H1 (cell line): ENCODE results near the gene SOCS4. TPM values are rescaled to one million over a fixed set of nuclear protein-coding genes. Genes with fewer than 3 reads are reported as not detected.
A peak's percentile ranks its signal among the peaks of the same experiment; 100 is the strongest.

Experiments used
- CTCF ChIA-PET: fragments of 300-600 bp; sonication (Branson Sonifier 250); formaldehyde crosslinking; loops from one replicate; lab custom pipeline; 2021; ENCODE audit not compliant: partially characterized antibody; lab: Charles Lee
- POLR2A ChIA-PET: fragments of 300-600 bp; sonication (Branson Sonifier 250); formaldehyde crosslinking; loops from one replicate; lab custom pipeline; 2021; ENCODE audit warnings: inconsistent platforms; ENCODE audit not compliant: partially characterized antibody; lab: Charles Lee
- DNase-seq, 2 experiments: peaks; one replicate each; pipeline versions ENCODE4 v3.0.0 to v3.0.0-alpha.2; 2010 to 2022; ENCODE audit warnings: low spot score in 2 of 2, low read depth in 1 of 2, mixed read lengths in 1 of 2
- FAIRE-seq: peaks from 2 replicates; lab custom pipeline; 2011; peaks lifted over from hg19 to GRCh38; lab: Jason Lieb, UNC
- H2AFZ ChIP-seq: 2 replicates; pipeline ENCODE4 v1.8.1; 2012; ENCODE audit warnings: low read length, inconsistent platforms
- H2AK5ac ChIP-seq: 2 replicates; pipeline ENCODE4 v1.6.1; 2013; ENCODE audit warnings: low read depth, low read length
- H2BK120ac ChIP-seq: replicated peaks from 2 replicates; pipeline ENCODE3; 2013; ENCODE audit warnings: low read depth, low read length, inconsistent platforms
- H2BK12ac ChIP-seq: 2 replicates; pipeline ENCODE4 v1.6.1; 2013; ENCODE audit warnings: low read depth, low read length
- H2BK15ac ChIP-seq: 2 replicates; pipeline ENCODE4 v1.6.1; 2013; ENCODE audit warnings: low read length
- H2BK20ac ChIP-seq: 2 replicates; pipeline ENCODE4 v1.6.1; 2013; ENCODE audit warnings: low read length
- H2BK5ac ChIP-seq: 2 replicates; pipeline ENCODE4 v1.6.1; 2013; ENCODE audit warnings: low read depth, low read length
- H3K14ac ChIP-seq: 2 replicates; pipeline ENCODE4 v1.6.1; 2013; ENCODE audit warnings: inconsistent platforms; ENCODE audit not compliant: insufficient read length
- H3K18ac ChIP-seq: 2 replicates; pipeline ENCODE4 v1.6.1; 2013; ENCODE audit warnings: low read length; ENCODE audit errors: extremely low read depth
- H3K23ac ChIP-seq: 2 replicates; pipeline ENCODE4 v1.6.1; 2013; ENCODE audit warnings: inconsistent platforms; ENCODE audit not compliant: insufficient read length
- H3K23me2 ChIP-seq: 2 replicates; pipeline ENCODE4 v1.6.1; 2013; ENCODE audit warnings: low read depth, low read length
- H3K27ac ChIP-seq: 2 replicates; pipeline ENCODE4 v1.6.1; 2011; ENCODE audit warnings: low read depth, low read length, inconsistent platforms
- H3K27me3 ChIP-seq, 4 experiments: replicated peaks in 1 of 4; 1 replicate in 1 of 4; 2 replicates in 3 of 4; pipeline versions ENCODE4 v1.6.1 to v1.8.1; 2011 to 2013; ENCODE audit warnings: low read length in 3 of 4, mild to moderate bottlenecking in 3 of 4, inconsistent platforms in 2 of 4, mixed read lengths in 2 of 4, moderate library complexity in 1 of 4; ENCODE audit not compliant: control insufficient read depth in 3 of 4, insufficient read depth in 3 of 4; ENCODE audit errors: extremely low read depth in 1 of 4
- H3K36me3 ChIP-seq, 4 experiments: 2 replicates each; pipeline versions ENCODE4 v1.6.1 to v1.8.1; 2011 to 2013; ENCODE audit warnings: mild to moderate bottlenecking in 4 of 4, low read length in 3 of 4, moderate library complexity in 2 of 4, control low read depth in 1 of 4, inconsistent platforms in 1 of 4; ENCODE audit not compliant: insufficient read depth in 4 of 4, control insufficient read depth in 2 of 4
- H3K4ac ChIP-seq: replicated peaks from 2 replicates; pipeline ENCODE3; 2013; ENCODE audit warnings: low read length, low read depth, mixed read lengths, inconsistent platforms; ENCODE audit not compliant: insufficient read length
- H3K4me1 ChIP-seq, 4 experiments: replicated peaks in 1 of 4; 1 replicate in 1 of 4; 2 replicates in 3 of 4; pipeline versions ENCODE4 v1.6.1 to v1.8.1; 2011 to 2013; ENCODE audit warnings: low read length in 3 of 4, inconsistent platforms in 2 of 4, mixed read lengths in 1 of 4; ENCODE audit not compliant: insufficient read depth in 4 of 4, control insufficient read depth in 3 of 4
- H3K4me2 ChIP-seq, 2 experiments: 2 replicates each; pipeline versions ENCODE4 v1.6.1 to v1.8.1; 2011 to 2013; ENCODE audit warnings: low read depth in 2 of 2, low read length in 2 of 2, control low read depth in 1 of 2, inconsistent platforms in 1 of 2, mild to moderate bottlenecking in 1 of 2; ENCODE audit not compliant: insufficient read depth in 1 of 2
- H3K4me3 ChIP-seq, 4 experiments: fragments of 200-600, 300-600 bp in 1 of 4; sonication (generic), shearing (Covaris generic), sonication (Bioruptor Twin) in 1 of 4; 2 replicates each; pipeline versions ENCODE4 v1.5.1 to v1.8.1; 2011 to 2016; ENCODE audit warnings: low read length in 4 of 4, low read depth in 3 of 4, control low read depth in 2 of 4, inconsistent platforms in 2 of 4, mild to moderate bottlenecking in 2 of 4, mixed read lengths in 1 of 4, moderate library complexity in 1 of 4; ENCODE audit not compliant: insufficient read depth in 2 of 4; ENCODE audit errors: extremely low read depth in 1 of 4
- H3K56ac ChIP-seq: replicated peaks from 2 replicates; pipeline ENCODE3; 2013; ENCODE audit warnings: low read depth, mild to moderate bottlenecking, mixed read lengths, low read length, inconsistent platforms; ENCODE audit not compliant: insufficient read length
- H3K79me1 ChIP-seq: 2 replicates; pipeline ENCODE4 v1.6.1; 2013; ENCODE audit warnings: low read depth, low read length, control low read depth
- H3K79me2 ChIP-seq, 2 experiments: 2 replicates each; pipeline versions ENCODE4 v1.6.1 to v1.8.1; 2012 to 2013; ENCODE audit warnings: low read length in 2 of 2, mild to moderate bottlenecking in 2 of 2, inconsistent platforms in 1 of 2; ENCODE audit not compliant: insufficient read depth in 2 of 2, control insufficient read depth in 1 of 2
- H3K9ac ChIP-seq, 4 experiments: replicated peaks in 1 of 4; 1 replicate in 1 of 4; 2 replicates in 3 of 4; pipeline versions ENCODE4 v1.6.1 to v1.8.1; 2011 to 2013; ENCODE audit warnings: low read depth in 3 of 4, low read length in 3 of 4, control low read depth in 2 of 4, mild to moderate bottlenecking in 2 of 4, moderate library complexity in 2 of 4, inconsistent platforms in 1 of 4; ENCODE audit errors: extremely low read depth in 1 of 4
- H3K9me3 ChIP-seq, 2 experiments: 2 replicates each; pipeline versions ENCODE4 v1.6.1 to v1.8.1; 2012 to 2013; ENCODE audit warnings: mild to moderate bottlenecking in 2 of 2, moderate library complexity in 2 of 2, control low read depth in 1 of 2, inconsistent platforms in 1 of 2, low read depth in 1 of 2, low read length in 1 of 2, mixed read lengths in 1 of 2; ENCODE audit not compliant: insufficient read depth in 2 of 2
- H4K20me1 ChIP-seq, 2 experiments: replicated peaks in 1 of 2; 2 replicates each; pipeline versions ENCODE3 to v1.8.1; 2011 to 2013; ENCODE audit warnings: inconsistent platforms in 2 of 2, low read length in 2 of 2, mild to moderate bottlenecking in 1 of 2; ENCODE audit not compliant: insufficient read depth in 2 of 2, control insufficient read depth in 1 of 2
- H4K5ac ChIP-seq: 2 replicates; pipeline ENCODE4 v1.6.1; 2013; ENCODE audit warnings: low read length, low read depth, mixed read lengths, inconsistent platforms; ENCODE audit not compliant: insufficient read length
- H4K8ac ChIP-seq: 2 replicates; pipeline ENCODE4 v1.8.0; 2013; ENCODE audit warnings: mild to moderate bottlenecking, moderate library complexity, low read length, inconsistent platforms; ENCODE audit not compliant: insufficient read depth; ENCODE audit errors: extremely low read depth
- H4K91ac ChIP-seq: replicated peaks from 2 replicates; pipeline ENCODE3; 2013; ENCODE audit warnings: low read length, mixed read lengths, inconsistent platforms; ENCODE audit not compliant: insufficient read length
- BACH1 ChIP-seq: IDR thresholded peaks from 2 replicates; pipeline ENCODE4 v1.6.1; 2012; ENCODE audit warnings: low read length, improper control_type of control experiment
- BRCA1 ChIP-seq: IDR thresholded peaks from 2 replicates; pipeline ENCODE4 v1.6.1; 2012; ENCODE audit warnings: low read depth, low read length, improper control_type of control experiment
- CHD2 ChIP-seq: IDR thresholded peaks from 2 replicates; pipeline ENCODE4 v1.6.1; 2012; ENCODE audit warnings: low read length, improper control_type of control experiment
- EGR1 ChIP-seq: IDR thresholded peaks from 2 replicates; pipeline ENCODE4 v1.6.1; 2011; ENCODE audit warnings: low read depth, low read length, borderline replicate concordance
- HDAC2 ChIP-seq, 2 experiments: fragments of 300-600 bp in 1 of 2; sonication (generic) in 1 of 2; IDR thresholded peaks; 2 replicates each; pipeline ENCODE4 v1.6.1; 2011 to 2012; ENCODE audit warnings: low read depth in 2 of 2, low read length in 2 of 2, mild to moderate bottlenecking in 2 of 2, moderate library complexity in 2 of 2, borderline replicate concordance in 1 of 2, inconsistent platforms in 1 of 2
- RNF2 ChIP-seq: fragments of 200-900, 300-1000 bp; sonication (generic); IDR thresholded peaks from 2 replicates; pipeline ENCODE4 v1.7.1; 2016; ENCODE audit warnings: borderline replicate concordance, low read depth, mild to moderate bottlenecking, antibody characterized with exemption, low read length; ENCODE audit not compliant: poor library complexity, severe bottlenecking; ENCODE audit errors: missing control alignments
- SIRT6 ChIP-seq: IDR thresholded peaks from one replicate; pipeline ENCODE4 v1.7.1; 2012; ENCODE audit warnings: low read length, inconsistent platforms
- TAF1 ChIP-seq: IDR thresholded peaks from 2 replicates; pipeline ENCODE4 v1.6.1; 2011; ENCODE audit warnings: mild to moderate bottlenecking, low read depth, low read length
- ZNF274 ChIP-seq: IDR thresholded peaks from 2 replicates; pipeline ENCODE4 v1.7.0; 2012; ENCODE audit warnings: low read length, borderline replicate concordance; ENCODE audit errors: extremely low read depth
- WGBS, 2 experiments: shearing (Covaris generic) in 1 of 2; methylation state at CpG; one replicate each; pipeline versions ENCODE4 v1.1.6 to v1.1.7; 2013 to 2015; ENCODE audit warnings: low lambda C conversion rate in 2 of 2, mixed read lengths in 2 of 2, inconsistent platforms in 1 of 2, low coverage in 1 of 2, missing lambda C conversion rate in 1 of 2; ENCODE audit not compliant: insufficient replicate concordance in 2 of 2, insufficient coverage in 1 of 2, insufficient read length in 1 of 2; ENCODE audit errors: extremely low coverage in 1 of 2, missing lambda C conversion rate in 1 of 2; 5-methylcytosine and 5-hydroxymethylcytosine counted together
- polyA plus RNA-seq, 7 experiments: library from polyadenylated mRNA; depleted of rRNA in 3 of 7; stranded (reverse) in 5 of 7; unstranded in 2 of 7; fragments of >200 nt in 5 of 7; fragments of 200-250 nt in 2 of 7; gene quantifications; 1 replicate in 5 of 7; 2 replicates in 1 of 7; 4 replicates in 1 of 7; pipeline versions ENCODE4 v1.2.1 to v1.2.3, GENCODE V29; 2011 to 2013; ENCODE audit warnings: missing spikeins in 2 of 7, mixed read lengths in 2 of 7
- total RNA-seq: library from RNA; stranded (reverse); fragmentation: NEBNext Ultra II Directional; extraction: Animal tissue kit (Norgen Biotek cat#: 25700); gene quantifications from 2 replicates; pipeline ENCODE4 v1.2.1, GENCODE V29; 2021
- TF ChIP-seq, protein P1 (sequence below): IDR thresholded peaks from 2 replicates; pipeline ENCODE4 v1.6.1; 2011; ENCODE audit warnings: low read depth, mild to moderate bottlenecking, low read length; ENCODE audit not compliant: insufficient read depth

SOCS4 gene
- total and polyA plus RNA-seq, 2 of the 8 experiments (the other 6 are each of a cell fraction or from before 2014, with no cell fraction given), result 5.5 to 31.5 TPM

DNA sequence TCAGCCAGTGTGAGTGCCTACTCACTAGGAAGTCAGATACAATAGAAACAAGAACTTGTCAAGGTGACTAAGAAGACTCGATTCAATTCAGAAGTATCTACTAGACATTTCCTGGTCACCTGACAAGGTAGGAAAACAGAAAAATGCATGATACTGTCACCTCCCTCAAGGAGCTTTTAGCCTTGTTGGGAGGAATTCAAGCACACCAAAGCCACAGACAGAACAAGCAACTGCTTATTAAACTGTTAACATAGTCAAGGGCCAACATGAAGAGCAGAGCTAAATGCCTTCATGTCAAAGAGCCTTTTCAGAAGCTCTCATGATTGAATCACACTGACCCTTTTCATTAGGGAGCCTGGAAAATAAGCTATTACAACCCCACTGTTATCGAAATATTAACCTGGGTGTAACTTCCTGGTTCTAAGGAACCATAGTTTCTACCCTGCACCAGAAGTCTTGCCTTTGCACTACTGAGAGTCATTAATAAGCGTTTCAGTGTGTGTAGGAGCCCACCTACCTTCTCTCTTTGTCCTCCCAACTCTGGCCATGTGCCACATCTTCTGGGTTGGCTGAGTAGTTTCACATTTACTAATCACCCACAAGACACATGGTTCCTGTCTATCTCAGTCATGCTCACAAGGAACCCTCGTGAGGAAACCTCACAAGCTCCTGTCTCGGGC lies 71.0 kb downstream of the SOCS4 start:
- H2BK15ac ChIP-seq, result peak overlapping the region; percentile 18; the same call in 1 of the 2 replicates
- no peaks in the 10 kb centered on the region for H3K36me3 ChIP-seq
- H3K4me1 ChIP-seq, result peaks cover 1 to 9% (median 3%) of the 10 kb centered on the region in 4 experiments; a peak in 4 of 7 replicates
- H3K27me3 ChIP-seq, result no peaks in the 10 kb centered on the region
- no peak overlapping the region for H3K4ac ChIP-seq
- no peak overlapping the region for H2AK5ac ChIP-seq
- H2BK5ac ChIP-seq, result no peak overlapping the region
- no peak overlapping the region for H3K9ac ChIP-seq
- no peak overlapping the region for H3K4me2 ChIP-seq
- 95% methylated on average over 5 of the region's 5 CpGs; no CpG with 5 or more reads in 1 of the 2 experiments for WGBS, 2 experiments
- no peak overlapping the region for H4K5ac ChIP-seq
- no peaks in the 10 kb centered on the region for H3K79me1 ChIP-seq
- DNase-seq, result no peak
- no peaks in the 10 kb centered on the region for H4K20me1 ChIP-seq
- H3K27ac ChIP-seq, result no peak overlapping the region
- no peak overlapping the region for H3K14ac ChIP-seq
- CTCF ChIA-PET, result interaction anchor here (2.2 kb wide), 1 partner anchor 40 kb away, joined by 9 read pairs; no protein-coding TSS in a partner anchor
- no peak overlapping the region for H2BK120ac ChIP-seq
- H2BK20ac ChIP-seq, result no peak overlapping the region
- H3K79me2 ChIP-seq, result no peaks in the 10 kb centered on the region
- H3K56ac ChIP-seq, result no peak overlapping the region
- H4K8ac ChIP-seq, result no peak overlapping the region
- POLR2A ChIA-PET, result interaction anchor here (1.0 to 1.3 kb wide), 3 partner anchors 38 to 46 kb away, joined by 3 read pairs; no protein-coding TSS in a partner anchor
- H4K91ac ChIP-seq, result no peak overlapping the region
- FAIRE-seq, result no peak
- no peaks in the 10 kb centered on the region for H3K23me2 ChIP-seq
- H2BK12ac ChIP-seq, result no peak overlapping the region
- no peak overlapping the region for H3K18ac ChIP-seq
- no peaks in the 10 kb centered on the region for H3K9me3 ChIP-seq
- no peak overlapping the region for H3K4me3 ChIP-seq
- H2AFZ ChIP-seq, result no peak overlapping the region
- no peak overlapping the region for H3K23ac ChIP-seq
- TF ChIP-seq ZNF274, result no peak
- no peak for TF ChIP-seq TAF1
- TF ChIP-seq SIRT6, result no peak
- no peak for TF ChIP-seq HDAC2 (IDR thresholded peaks at IDR 0.05; ENCODE audit: borderline replicate concordance in 1 of 2, low read depth in 2 of 2, low read length in 2 of 2)
- TF ChIP-seq, protein P1, sequence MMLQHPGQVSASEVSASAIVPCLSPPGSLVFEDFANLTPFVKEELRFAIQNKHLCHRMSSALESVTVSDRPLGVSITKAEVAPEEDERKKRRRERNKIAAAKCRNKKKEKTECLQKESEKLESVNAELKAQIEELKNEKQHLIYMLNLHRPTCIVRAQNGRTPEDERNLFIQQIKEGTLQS, result no peak
- TF ChIP-seq RNF2, result no peak
- TF ChIP-seq EGR1, result no peak
- TF ChIP-seq BRCA1, result no peak
- no peak for TF ChIP-seq BACH1
- TF ChIP-seq CHD2, result no peak
